Esophagus squamous epithelium (tissue), 5 donors: Measurements from ENCODE around the gene NFIC. TPM values are rescaled to one million over a fixed set of nuclear protein-coding genes. Genes with fewer than 3 reads are reported as not detected.

Source experiments
- DNase-seq: peaks from one replicate; lab custom pipeline; 2025; lab: John Stamatoyannopoulos, UW
- H3K27ac ChIP-seq, 4 donors: fragments of 200-600 bp; sonication (generic); one replicate each; pipeline ENCODE4 v1.5.1; 2016 to 2019; ENCODE audit warnings: mild to moderate bottlenecking in 1 of 4
- H3K27me3 ChIP-seq, 4 donors: fragments of 200-600 bp; sonication (generic); 1 replicate in 3 of 4; 2 replicates in 1 of 4; pipeline versions ENCODE4 v1.5.1 to v1.6.0; 2017 to 2021; ENCODE audit warnings: antibody characterized with exemption in 1 of 4
- H3K36me3 ChIP-seq, 3 donors: fragments of 200-600 bp; sonication (generic); one replicate each; pipeline ENCODE4 v1.5.1; 2016 to 2019
- H3K4me1 ChIP-seq, 3 donors: fragments of 200-600 bp; sonication (generic); one replicate each; pipeline ENCODE4 v1.5.1; 2017 to 2019
- H3K4me3 ChIP-seq, 4 donors: fragments of 200-600 bp; sonication (generic); 1 replicate in 3 of 4; 2 replicates in 1 of 4; pipeline ENCODE4 v1.5.1; 2016 to 2019; ENCODE audit warnings: mild to moderate bottlenecking in 2 of 4, moderate library complexity in 1 of 4
- H3K9me3 ChIP-seq, 3 donors: fragments of 200-600 bp; sonication (generic); one replicate each; pipeline ENCODE4 v1.5.1; 2016 to 2019
- POLR2A ChIP-seq, 4 donors: fragments of 450-650 bp; IDR thresholded peaks; one replicate each; pipeline ENCODE4 v1.6.1; 2017; ENCODE audit warnings: antibody characterized with exemption in 4 of 4, mild to moderate bottlenecking in 4 of 4, moderate library complexity in 3 of 4
- WGBS, 2 donors: methylation state at CpG; one replicate each; pipeline ENCODE4 v1.1.5; 2018; 5-methylcytosine and 5-hydroxymethylcytosine counted together
- intact Hi-C: fragments of 100-400 bp; cut with DNase I; formaldehyde crosslinking; loops from one replicate; pipeline ENCODE4 v1.15.0; 2022
- total RNA-seq, 4 donors: library from RNA; depleted of rRNA; stranded (reverse); fragments of >200 nt; gene quantifications; one replicate each; pipeline ENCODE4 v1.1.0, GENCODE V29; 2016
- TF ChIP-seq, protein P1 (sequence below), 6 experiments: fragments of 450-650 bp in 4 of 6; fragments of 200-600 bp in 2 of 6; sonication (generic) in 2 of 6; IDR thresholded peaks; one replicate each; pipeline ENCODE4 v1.5.1; 2016 to 2019; ENCODE audit warnings: antibody characterized with exemption in 6 of 6, mild to moderate bottlenecking in 4 of 6, moderate library complexity in 4 of 6
- donor health status: DM: yes; HTN: yes; CAD: no.

NFIC gene
- total RNA-seq, 4 donors from 2014 or later = 40.8 to 80.9 (median 61.0) TPM

DNA sequence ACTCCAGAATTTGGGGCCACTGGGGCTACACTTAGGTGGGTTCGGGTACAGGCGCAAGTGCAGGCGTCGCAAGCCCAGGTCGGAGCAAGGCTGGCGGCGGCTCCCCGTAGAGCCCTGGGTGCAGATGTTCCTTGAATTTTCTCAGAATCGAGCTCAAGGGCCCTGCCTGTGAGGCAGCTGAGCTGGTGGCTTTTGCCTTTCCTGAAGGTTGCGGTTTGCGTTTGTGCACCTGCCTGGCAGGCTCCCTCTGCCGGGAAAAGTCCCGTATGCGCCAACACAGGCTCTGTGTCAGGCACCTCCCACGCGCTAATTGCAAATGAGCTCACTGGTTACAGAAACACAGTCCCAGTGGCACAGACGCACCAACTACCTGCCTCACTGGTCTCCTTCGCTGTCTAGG lies 128.2 kb downstream of the NFIC start:
- Histone ChIP-seq H3K36me3 (peaks cover 16 to 77% (median 30%) of the 10 kb centered on the region in 3 donors), H3K4me3 (no peak overlapping the region), H3K9me3 (no peaks in the 10 kb centered on the region), H3K27ac (no peak overlapping the region), H3K27me3 (no peaks in the 10 kb centered on the region), H3K4me1 (peaks cover 0 to 17% (median 10%) of the 10 kb centered on the region in 3 donors)
- DNase-seq = no peak
- no peak for TF ChIP-seq POLR2A (IDR thresholded peaks at IDR 0.05)
- TF ChIP-seq, protein P1, sequence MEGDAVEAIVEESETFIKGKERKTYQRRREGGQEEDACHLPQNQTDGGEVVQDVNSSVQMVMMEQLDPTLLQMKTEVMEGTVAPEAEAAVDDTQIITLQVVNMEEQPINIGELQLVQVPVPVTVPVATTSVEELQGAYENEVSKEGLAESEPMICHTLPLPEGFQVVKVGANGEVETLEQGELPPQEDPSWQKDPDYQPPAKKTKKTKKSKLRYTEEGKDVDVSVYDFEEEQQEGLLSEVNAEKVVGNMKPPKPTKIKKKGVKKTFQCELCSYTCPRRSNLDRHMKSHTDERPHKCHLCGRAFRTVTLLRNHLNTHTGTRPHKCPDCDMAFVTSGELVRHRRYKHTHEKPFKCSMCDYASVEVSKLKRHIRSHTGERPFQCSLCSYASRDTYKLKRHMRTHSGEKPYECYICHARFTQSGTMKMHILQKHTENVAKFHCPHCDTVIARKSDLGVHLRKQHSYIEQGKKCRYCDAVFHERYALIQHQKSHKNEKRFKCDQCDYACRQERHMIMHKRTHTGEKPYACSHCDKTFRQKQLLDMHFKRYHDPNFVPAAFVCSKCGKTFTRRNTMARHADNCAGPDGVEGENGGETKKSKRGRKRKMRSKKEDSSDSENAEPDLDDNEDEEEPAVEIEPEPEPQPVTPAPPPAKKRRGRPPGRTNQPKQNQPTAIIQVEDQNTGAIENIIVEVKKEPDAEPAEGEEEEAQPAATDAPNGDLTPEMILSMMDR (IDR thresholded peaks at IDR 0.05) = no peak
- WGBS, 2 donors = 81 to 90% methylated on average over 18 of the region's 18 CpGs
- intact Hi-C loops = no loop called here

DNA sequence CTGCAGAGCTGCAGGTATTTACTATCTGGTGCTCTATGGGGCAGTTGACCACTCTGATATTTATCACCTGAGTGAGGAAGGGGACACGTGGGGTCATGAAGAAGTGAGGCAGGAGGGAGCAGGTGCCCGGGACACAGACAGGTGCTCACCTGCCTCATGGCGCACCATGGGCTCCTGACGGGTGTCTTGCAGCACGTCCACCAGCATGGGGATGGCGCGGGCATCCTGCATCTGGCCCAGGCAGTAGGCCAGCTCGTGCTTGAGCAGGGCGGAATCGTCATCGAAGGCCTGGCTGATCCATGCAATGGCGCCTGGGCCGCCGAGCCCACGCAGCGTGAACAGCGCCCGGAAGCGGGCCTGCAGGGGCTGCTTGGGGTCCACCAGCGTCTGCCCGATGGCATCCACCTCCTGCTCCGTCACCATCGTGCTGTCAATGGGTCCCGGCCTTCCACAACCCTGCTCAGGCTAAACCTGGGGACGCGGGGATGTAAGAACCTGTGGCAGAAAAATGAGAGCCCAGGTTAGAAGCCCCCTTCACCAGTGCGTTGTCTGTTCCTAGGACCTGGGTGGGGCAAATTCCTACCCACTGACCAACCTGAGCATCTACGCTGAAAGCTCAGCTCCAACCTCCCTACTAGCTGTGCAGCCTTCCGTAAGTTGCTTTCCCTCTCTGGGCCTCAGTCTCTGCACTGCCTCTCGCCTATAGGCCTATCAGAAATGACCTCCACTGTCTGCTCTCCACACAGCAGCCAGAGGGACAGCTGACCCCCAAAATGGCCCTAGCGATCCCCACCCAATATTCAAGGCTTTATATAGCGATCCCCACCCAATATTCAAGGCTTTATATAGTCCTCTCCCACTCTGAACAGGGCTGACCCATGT lies 130.2 kb downstream of the NFIC start:
- Histone ChIP-seq H3K27me3 (no peaks in the 10 kb centered on the region), H3K4me3 (no peak overlapping the region), H3K27ac (no peak overlapping the region), H3K9me3 (no peaks in the 10 kb centered on the region), H3K36me3 (peaks cover 16 to 59% (median 24%) of the 10 kb centered on the region in 3 donors), H3K4me1 (peaks cover 0 to 27% (median 14%) of the 10 kb centered on the region in 3 donors)
- TF ChIP-seq POLR2A (IDR thresholded peaks at IDR 0.05) = no peak
- TF ChIP-seq, protein P1 (IDR thresholded peaks at IDR 0.05) = no peak
- intact Hi-C loops = no loop called here
- DNase-seq = no peak
- WGBS, 2 donors = 93 to 97% methylated on average over 13 to 16 of the region's 32 CpGs

GRCh38 chr19:3497757-3498520 lies 131.6 kb downstream of the NFIC start:
- Histone ChIP-seq H3K9me3 (no peaks in the 10 kb centered on the region), H3K36me3 (peaks cover 7 to 46% (median 15%) of the 10 kb centered on the region in 3 donors), H3K4me3 (no peak overlapping the region), H3K27ac (no peak overlapping the region), H3K27me3 (no peaks in the 10 kb centered on the region), H3K4me1 (peaks cover 0 to 27% (median 14%) of the 10 kb centered on the region in 3 donors)
- TF ChIP-seq, protein P1 (IDR thresholded peaks at IDR 0.05) = no peak
- no peak for TF ChIP-seq POLR2A (IDR thresholded peaks at IDR 0.05)
- intact Hi-C loops = no loop called here
- no peak for DNase-seq
- 93 to 98% methylated on average over 5 of the region's 5 CpGs for WGBS, 2 donors

DNA sequence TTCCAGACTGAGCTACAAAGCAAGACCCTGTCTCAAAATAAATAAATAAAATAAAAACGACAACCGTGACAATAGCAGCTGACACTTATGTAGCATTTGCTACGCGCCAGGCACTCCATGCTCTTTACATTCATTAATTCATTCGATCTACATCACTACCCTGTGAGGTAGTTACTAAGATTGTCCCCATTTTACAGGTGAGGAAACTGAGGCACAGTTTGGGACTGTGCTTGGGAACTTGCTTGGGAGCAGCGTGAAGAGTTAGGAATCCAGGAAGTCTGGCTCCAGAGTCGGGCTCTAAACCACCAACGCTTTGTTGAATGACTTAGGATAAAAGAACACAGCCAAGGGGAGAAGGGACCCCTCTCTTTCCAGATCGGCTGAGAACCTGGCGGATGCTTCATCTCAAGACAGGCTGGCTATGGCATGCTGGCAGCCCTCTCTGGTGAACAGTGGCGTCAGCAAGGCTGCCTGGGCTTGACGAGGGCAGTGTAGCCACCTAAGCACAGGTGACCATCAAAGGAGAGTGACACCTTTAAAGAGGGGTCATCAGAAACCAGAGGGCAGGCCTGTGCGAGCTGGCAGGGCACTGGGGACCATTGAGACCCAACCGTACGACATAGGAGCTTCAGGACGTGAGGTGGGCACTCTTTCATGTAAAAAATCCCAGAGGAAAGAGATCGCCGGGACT lies 133.5 kb downstream of the NFIC start:
- DNase-seq = no peak
- peak overlapping the region; percentile 68 to 98 (median 86) for H3K4me3 ChIP-seq
- H3K4me1 ChIP-seq = peaks cover 0 to 30% (median 14%) of the 10 kb centered on the region in 3 donors
- peaks cover 7 to 27% (median 15%) of the 10 kb centered on the region in 3 donors for H3K36me3 ChIP-seq
- TF ChIP-seq, protein P1 (IDR thresholded peaks at IDR 0.05) = no peak
- no peak for TF ChIP-seq POLR2A (IDR thresholded peaks at IDR 0.05)
- H3K27ac ChIP-seq = peak overlapping the region; percentile 86 to 96 (median 95)
- intact Hi-C loops = no loop called here
- H3K27me3 ChIP-seq = no peaks in the 10 kb centered on the region
- no peaks in the 10 kb centered on the region for H3K9me3 ChIP-seq
- WGBS, 2 donors = 32 to 43% methylated on average over 9 to 14 of the region's 18 CpGs
